H1 (cell line): Measurements from ENCODE around the gene CXCL6. TPM values are rescaled to one million over a fixed set of nuclear protein-coding genes. Genes with fewer than 3 reads are reported as not detected.

Experiments
- CTCF ChIA-PET: fragments of 300-600 bp; sonication (Branson Sonifier 250); formaldehyde crosslinking; loops from one replicate; lab custom pipeline; 2021; ENCODE audit not compliant: partially characterized antibody; lab: Charles Lee
- POLR2A ChIA-PET: fragments of 300-600 bp; sonication (Branson Sonifier 250); formaldehyde crosslinking; loops from one replicate; lab custom pipeline; 2021; ENCODE audit warnings: inconsistent platforms; ENCODE audit not compliant: partially characterized antibody; lab: Charles Lee
- DNase-seq, 2 experiments: peaks; one replicate each; pipeline versions ENCODE4 v3.0.0 to v3.0.0-alpha.2; 2010 to 2022; ENCODE audit warnings: low spot score in 2 of 2, low read depth in 1 of 2, mixed read lengths in 1 of 2
- FAIRE-seq: peaks from 2 replicates; lab custom pipeline; 2011; peaks lifted over from hg19 to GRCh38; lab: Jason Lieb, UNC
- H2AFZ ChIP-seq: 2 replicates; pipeline ENCODE4 v1.8.1; 2012; ENCODE audit warnings: low read length, inconsistent platforms
- H2AK5ac ChIP-seq: 2 replicates; pipeline ENCODE4 v1.6.1; 2013; ENCODE audit warnings: low read depth, low read length
- H2BK120ac ChIP-seq: replicated peaks from 2 replicates; pipeline ENCODE3; 2013; ENCODE audit warnings: low read depth, low read length, inconsistent platforms
- H2BK12ac ChIP-seq: 2 replicates; pipeline ENCODE4 v1.6.1; 2013; ENCODE audit warnings: low read depth, low read length
- H2BK15ac ChIP-seq: 2 replicates; pipeline ENCODE4 v1.6.1; 2013; ENCODE audit warnings: low read length
- H2BK20ac ChIP-seq: 2 replicates; pipeline ENCODE4 v1.6.1; 2013; ENCODE audit warnings: low read length
- H2BK5ac ChIP-seq: 2 replicates; pipeline ENCODE4 v1.6.1; 2013; ENCODE audit warnings: low read depth, low read length
- H3K14ac ChIP-seq: 2 replicates; pipeline ENCODE4 v1.6.1; 2013; ENCODE audit warnings: inconsistent platforms; ENCODE audit not compliant: insufficient read length
- H3K18ac ChIP-seq: 2 replicates; pipeline ENCODE4 v1.6.1; 2013; ENCODE audit warnings: low read length; ENCODE audit errors: extremely low read depth
- H3K23ac ChIP-seq: 2 replicates; pipeline ENCODE4 v1.6.1; 2013; ENCODE audit warnings: inconsistent platforms; ENCODE audit not compliant: insufficient read length
- H3K23me2 ChIP-seq: 2 replicates; pipeline ENCODE4 v1.6.1; 2013; ENCODE audit warnings: low read depth, low read length
- H3K27ac ChIP-seq: 2 replicates; pipeline ENCODE4 v1.6.1; 2011; ENCODE audit warnings: low read depth, low read length, inconsistent platforms
- H3K27me3 ChIP-seq, 4 experiments: replicated peaks in 1 of 4; 1 replicate in 1 of 4; 2 replicates in 3 of 4; pipeline versions ENCODE4 v1.6.1 to v1.8.1; 2011 to 2013; ENCODE audit warnings: low read length in 3 of 4, mild to moderate bottlenecking in 3 of 4, inconsistent platforms in 2 of 4, mixed read lengths in 2 of 4, moderate library complexity in 1 of 4; ENCODE audit not compliant: control insufficient read depth in 3 of 4, insufficient read depth in 3 of 4; ENCODE audit errors: extremely low read depth in 1 of 4
- H3K36me3 ChIP-seq, 4 experiments: 2 replicates each; pipeline versions ENCODE4 v1.6.1 to v1.8.1; 2011 to 2013; ENCODE audit warnings: mild to moderate bottlenecking in 4 of 4, low read length in 3 of 4, moderate library complexity in 2 of 4, control low read depth in 1 of 4, inconsistent platforms in 1 of 4; ENCODE audit not compliant: insufficient read depth in 4 of 4, control insufficient read depth in 2 of 4
- H3K4ac ChIP-seq: replicated peaks from 2 replicates; pipeline ENCODE3; 2013; ENCODE audit warnings: low read length, low read depth, mixed read lengths, inconsistent platforms; ENCODE audit not compliant: insufficient read length
- H3K4me1 ChIP-seq, 4 experiments: replicated peaks in 1 of 4; 1 replicate in 1 of 4; 2 replicates in 3 of 4; pipeline versions ENCODE4 v1.6.1 to v1.8.1; 2011 to 2013; ENCODE audit warnings: low read length in 3 of 4, inconsistent platforms in 2 of 4, mixed read lengths in 1 of 4; ENCODE audit not compliant: insufficient read depth in 4 of 4, control insufficient read depth in 3 of 4
- H3K4me2 ChIP-seq, 2 experiments: 2 replicates each; pipeline versions ENCODE4 v1.6.1 to v1.8.1; 2011 to 2013; ENCODE audit warnings: low read depth in 2 of 2, low read length in 2 of 2, control low read depth in 1 of 2, inconsistent platforms in 1 of 2, mild to moderate bottlenecking in 1 of 2; ENCODE audit not compliant: insufficient read depth in 1 of 2
- H3K4me3 ChIP-seq, 4 experiments: fragments of 200-600, 300-600 bp in 1 of 4; sonication (generic), shearing (Covaris generic), sonication (Bioruptor Twin) in 1 of 4; 2 replicates each; pipeline versions ENCODE4 v1.5.1 to v1.8.1; 2011 to 2016; ENCODE audit warnings: low read length in 4 of 4, low read depth in 3 of 4, control low read depth in 2 of 4, inconsistent platforms in 2 of 4, mild to moderate bottlenecking in 2 of 4, mixed read lengths in 1 of 4, moderate library complexity in 1 of 4; ENCODE audit not compliant: insufficient read depth in 2 of 4; ENCODE audit errors: extremely low read depth in 1 of 4
- H3K56ac ChIP-seq: replicated peaks from 2 replicates; pipeline ENCODE3; 2013; ENCODE audit warnings: low read depth, mild to moderate bottlenecking, mixed read lengths, low read length, inconsistent platforms; ENCODE audit not compliant: insufficient read length
- H3K79me1 ChIP-seq: 2 replicates; pipeline ENCODE4 v1.6.1; 2013; ENCODE audit warnings: low read depth, low read length, control low read depth
- H3K79me2 ChIP-seq, 2 experiments: 2 replicates each; pipeline versions ENCODE4 v1.6.1 to v1.8.1; 2012 to 2013; ENCODE audit warnings: low read length in 2 of 2, mild to moderate bottlenecking in 2 of 2, inconsistent platforms in 1 of 2; ENCODE audit not compliant: insufficient read depth in 2 of 2, control insufficient read depth in 1 of 2
- H3K9ac ChIP-seq, 4 experiments: replicated peaks in 1 of 4; 1 replicate in 1 of 4; 2 replicates in 3 of 4; pipeline versions ENCODE4 v1.6.1 to v1.8.1; 2011 to 2013; ENCODE audit warnings: low read depth in 3 of 4, low read length in 3 of 4, control low read depth in 2 of 4, mild to moderate bottlenecking in 2 of 4, moderate library complexity in 2 of 4, inconsistent platforms in 1 of 4; ENCODE audit errors: extremely low read depth in 1 of 4
- H3K9me3 ChIP-seq, 2 experiments: 2 replicates each; pipeline versions ENCODE4 v1.6.1 to v1.8.1; 2012 to 2013; ENCODE audit warnings: mild to moderate bottlenecking in 2 of 2, moderate library complexity in 2 of 2, control low read depth in 1 of 2, inconsistent platforms in 1 of 2, low read depth in 1 of 2, low read length in 1 of 2, mixed read lengths in 1 of 2; ENCODE audit not compliant: insufficient read depth in 2 of 2
- H4K20me1 ChIP-seq, 2 experiments: replicated peaks in 1 of 2; 2 replicates each; pipeline versions ENCODE3 to v1.8.1; 2011 to 2013; ENCODE audit warnings: inconsistent platforms in 2 of 2, low read length in 2 of 2, mild to moderate bottlenecking in 1 of 2; ENCODE audit not compliant: insufficient read depth in 2 of 2, control insufficient read depth in 1 of 2
- H4K5ac ChIP-seq: 2 replicates; pipeline ENCODE4 v1.6.1; 2013; ENCODE audit warnings: low read length, low read depth, mixed read lengths, inconsistent platforms; ENCODE audit not compliant: insufficient read length
- H4K8ac ChIP-seq: 2 replicates; pipeline ENCODE4 v1.8.0; 2013; ENCODE audit warnings: mild to moderate bottlenecking, moderate library complexity, low read length, inconsistent platforms; ENCODE audit not compliant: insufficient read depth; ENCODE audit errors: extremely low read depth
- H4K91ac ChIP-seq: replicated peaks from 2 replicates; pipeline ENCODE3; 2013; ENCODE audit warnings: low read length, mixed read lengths, inconsistent platforms; ENCODE audit not compliant: insufficient read length
- ASH2L ChIP-seq: fragments of 200-600, 300-600 bp; sonication (generic); IDR thresholded peaks from one replicate; pipeline ENCODE4 v1.7.1; 2017; ENCODE audit warnings: low read length
- CREB1 ChIP-seq: IDR thresholded peaks from 2 replicates; pipeline ENCODE4 v1.6.1; 2012; ENCODE audit warnings: inconsistent platforms
- FOSL1 ChIP-seq: IDR thresholded peaks from 2 replicates; pipeline ENCODE4 v1.6.1; 2011; ENCODE audit warnings: mild to moderate bottlenecking, low read depth, low read length, moderate library complexity; ENCODE audit not compliant: insufficient read depth
- KDM4A ChIP-seq: IDR thresholded peaks from one replicate; pipeline ENCODE4 v1.7.1; 2012; ENCODE audit warnings: low read depth, mild to moderate bottlenecking, moderate library complexity, low read length, inconsistent platforms; ENCODE audit not compliant: severe bottlenecking
- NRF1 ChIP-seq: IDR thresholded peaks from 2 replicates; pipeline ENCODE4 v1.6.1; 2011; ENCODE audit warnings: mild to moderate bottlenecking, low read depth, low read length, improper control_type of control experiment
- POU5F1 ChIP-seq: IDR thresholded peaks from 2 replicates; pipeline ENCODE4 v1.6.1; 2011; ENCODE audit warnings: low read depth, mild to moderate bottlenecking, low read length, moderate library complexity
- RBBP5 ChIP-seq: IDR thresholded peaks from 2 replicates; pipeline ENCODE4 v1.7.1; 2012; ENCODE audit warnings: low read depth, mild to moderate bottlenecking, inconsistent platforms, low read length, moderate library complexity, borderline replicate concordance
- RXRA ChIP-seq: IDR thresholded peaks from 2 replicates; pipeline ENCODE4 v1.6.1; 2011; ENCODE audit warnings: low read depth, mild to moderate bottlenecking, low read length, moderate library complexity; ENCODE audit not compliant: insufficient read depth
- TEAD4 ChIP-seq: IDR thresholded peaks from 2 replicates; pipeline ENCODE4 v1.6.1; 2012; ENCODE audit warnings: low read depth, low read length, inconsistent platforms, mixed read lengths
- YY1 ChIP-seq: IDR thresholded peaks from 2 replicates; pipeline ENCODE4 v1.6.1; 2011; ENCODE audit warnings: low read depth, mild to moderate bottlenecking, low read length
- WGBS, 2 experiments: shearing (Covaris generic) in 1 of 2; methylation state at CpG; one replicate each; pipeline versions ENCODE4 v1.1.6 to v1.1.7; 2013 to 2015; ENCODE audit warnings: low lambda C conversion rate in 2 of 2, mixed read lengths in 2 of 2, inconsistent platforms in 1 of 2, low coverage in 1 of 2, missing lambda C conversion rate in 1 of 2; ENCODE audit not compliant: insufficient replicate concordance in 2 of 2, insufficient coverage in 1 of 2, insufficient read length in 1 of 2; ENCODE audit errors: extremely low coverage in 1 of 2, missing lambda C conversion rate in 1 of 2; 5-methylcytosine and 5-hydroxymethylcytosine counted together
- polyA plus RNA-seq, 7 experiments: library from polyadenylated mRNA; depleted of rRNA in 3 of 7; stranded (reverse) in 5 of 7; unstranded in 2 of 7; fragments of >200 nt in 5 of 7; fragments of 200-250 nt in 2 of 7; gene quantifications; 1 replicate in 5 of 7; 2 replicates in 1 of 7; 4 replicates in 1 of 7; pipeline versions ENCODE4 v1.2.1 to v1.2.3, GENCODE V29; 2011 to 2013; ENCODE audit warnings: missing spikeins in 2 of 7, mixed read lengths in 2 of 7
- total RNA-seq: library from RNA; stranded (reverse); fragmentation: NEBNext Ultra II Directional; extraction: Animal tissue kit (Norgen Biotek cat#: 25700); gene quantifications from 2 replicates; pipeline ENCODE4 v1.2.1, GENCODE V29; 2021
- TF ChIP-seq, protein P1 (sequence below): IDR thresholded peaks from 2 replicates; pipeline ENCODE4 v1.6.1; 2011; ENCODE audit warnings: low read length, improper control_type of control experiment

CXCL6 gene
- total and polyA plus RNA-seq, 2 of the 8 experiments (the other 6 are each of a cell fraction or from before 2014, with no cell fraction given), result 6.3 to 8.0 TPM

- no peak overlapping the region for H4K91ac ChIP-seq
- H2BK5ac ChIP-seq, result no peak overlapping the region
- no peaks in the 10 kb centered on the region for H3K4me1 ChIP-seq
- H4K20me1 ChIP-seq, result no peaks in the 10 kb centered on the region
- no peak for DNase-seq
- ChIA-PET POLR2A (no interaction called here), CTCF (interaction anchor here (1.4 kb wide), 1 partner anchor 154 kb away, joined by 6 read pairs; no protein-coding TSS in a partner anchor)
- H3K36me3 ChIP-seq, result no peaks in the 10 kb centered on the region
- no peak overlapping the region for H4K8ac ChIP-seq
- H3K56ac ChIP-seq, result no peak overlapping the region
- no peak overlapping the region for H2BK12ac ChIP-seq
- H2BK120ac ChIP-seq, result no peak overlapping the region
- no peak overlapping the region for H3K27ac ChIP-seq
- no peak overlapping the region for H3K18ac ChIP-seq
- no peak for TF ChIP-seq CREB1
- no peak for TF ChIP-seq NRF1
- TF ChIP-seq RBBP5, result no peak
- TF ChIP-seq KDM4A, result no peak
- TF ChIP-seq YY1, result no peak
- TF ChIP-seq FOSL1, result no peak
- no peak for TF ChIP-seq TEAD4
- TF ChIP-seq RXRA, result no peak
- TF ChIP-seq POU5F1, result no peak
- TF ChIP-seq, protein P1, sequence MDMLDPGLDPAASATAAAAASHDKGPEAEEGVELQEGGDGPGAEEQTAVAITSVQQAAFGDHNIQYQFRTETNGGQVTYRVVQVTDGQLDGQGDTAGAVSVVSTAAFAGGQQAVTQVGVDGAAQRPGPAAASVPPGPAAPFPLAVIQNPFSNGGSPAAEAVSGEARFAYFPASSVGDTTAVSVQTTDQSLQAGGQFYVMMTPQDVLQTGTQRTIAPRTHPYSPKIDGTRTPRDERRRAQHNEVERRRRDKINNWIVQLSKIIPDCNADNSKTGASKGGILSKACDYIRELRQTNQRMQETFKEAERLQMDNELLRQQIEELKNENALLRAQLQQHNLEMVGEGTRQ, result no peak
- no peak for TF ChIP-seq ASH2L
- H3K14ac ChIP-seq, result no peak overlapping the region
- H2BK20ac ChIP-seq, result no peak overlapping the region
- H3K79me2 ChIP-seq, result no peaks in the 10 kb centered on the region
- H3K23me2 ChIP-seq, result no peaks in the 10 kb centered on the region
- H3K9me3 ChIP-seq, result no peaks in the 10 kb centered on the region
- no peaks in the 10 kb centered on the region for H3K79me1 ChIP-seq
- H3K4me3 ChIP-seq, result no peak overlapping the region
- H2AFZ ChIP-seq, result no peak overlapping the region
- H3K23ac ChIP-seq, result no peak overlapping the region
- FAIRE-seq, result no peak
- H3K4ac ChIP-seq, result no peak overlapping the region
- no peak overlapping the region for H3K4me2 ChIP-seq
- no peak overlapping the region for H3K9ac ChIP-seq
- H2AK5ac ChIP-seq, result no peak overlapping the region
- H2BK15ac ChIP-seq, result no peak overlapping the region
- H3K27me3 ChIP-seq, result no peaks in the 10 kb centered on the region
- H4K5ac ChIP-seq, result no peak overlapping the region
- 81% methylated on average over 1 of the region's 1 CpG; no CpG with 5 or more reads in 1 of the 2 experiments for WGBS, 2 experiments
These were observed 46.8 kb downstream of the CXCL6 start for GRCh38 chr4:73883306-73883705.
